Choroid plexus epithelial cell (primary cell): ENCODE measurements around the gene DDX24.

Experiments
- DNase-seq: peaks from one replicate; pipeline ENCODE4 v3.0.0-alpha.2; 2010; ENCODE audit warnings: low read depth
- H3K4me3 ChIP-seq: 2 replicates; pipeline ENCODE4 v1.5.1; 2011; ENCODE audit warnings: low read depth, mild to moderate bottlenecking, control low read depth, low read length, moderate library complexity
- CTCF ChIP-seq: conservative IDR thresholded peaks from 2 replicates; pipeline ENCODE4 v1.5.1; 2011; ENCODE audit warnings: low read depth, mild to moderate bottlenecking, control low read depth, inconsistent platforms, low read length, moderate library complexity

The DDX24 gene

DNA sequence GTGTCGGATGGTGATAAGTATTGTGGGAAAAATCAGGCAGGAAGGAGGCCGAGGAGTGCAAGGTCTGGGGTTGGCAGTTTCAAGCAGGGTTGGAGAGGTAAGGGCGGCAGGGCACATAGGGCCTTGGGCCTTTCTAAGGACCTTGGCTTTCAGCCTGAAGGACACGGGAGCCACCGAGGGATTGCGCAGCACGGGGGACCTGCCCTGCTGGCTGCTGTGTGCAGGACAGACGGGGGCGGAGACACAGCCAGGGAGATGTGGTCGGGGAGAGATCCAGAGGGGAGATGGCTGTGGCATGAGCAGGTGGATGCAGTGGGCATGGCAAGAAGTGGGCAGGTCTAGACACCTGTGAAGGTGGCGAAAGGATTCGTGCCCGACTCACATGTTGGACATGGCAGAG, 40.2 kb downstream of the DDX24 start:
- H3K4me3 ChIP-seq, result no peak overlapping the region
- no peak for TF ChIP-seq CTCF
- DNase-seq, result no peak

GRCh38 chr14:94040247-94040646, 40.8 kb downstream of the DDX24 start:
- no peak overlapping the region for H3K4me3 ChIP-seq
- TF ChIP-seq CTCF, result no peak
- DNase-seq, result no peak

GRCh38 chr14:94038921-94039629, 41.9 kb downstream of the DDX24 start:
- no peak overlapping the region for H3K4me3 ChIP-seq
- TF ChIP-seq CTCF, result no peak
- no peak for DNase-seq

GRCh38 chr14:94038510-94038909, 42.5 kb downstream of the DDX24 start:
- DNase-seq, result no peak
- TF ChIP-seq CTCF, result no peak
- H3K4me3 ChIP-seq, result no peak overlapping the region

GRCh38 chr14:94037954-94038353, 43.0 kb downstream of the DDX24 start:
- no peak for TF ChIP-seq CTCF
- no peak overlapping the region for H3K4me3 ChIP-seq
- DNase-seq, result no peak

GRCh38 chr14:94036313-94037167, 44.5 kb downstream of the DDX24 start:
- peak; percentile 90 for TF ChIP-seq CTCF
- no peak overlapping the region for H3K4me3 ChIP-seq
- peak; percentile 78 for DNase-seq
